Immature natural killer cell (primary cell): ENCODE measurements around the gene NUP205. TPM values are rescaled to one million over a fixed set of nuclear protein-coding genes. Genes with fewer than 3 reads are reported as not detected.

Experiments
- DNase-seq, 3 donors: peaks; one replicate each; pipeline ENCODE4 v3.0.0; 2022; ENCODE audit warnings: mixed read lengths in 1 of 3
- H3K27ac Mint-ChIP-seq, 6 donors: one replicate each; pipeline ENCODE4 v1.8.0; 2020; ENCODE audit warnings: mixed read lengths in 6 of 6, mild to moderate bottlenecking in 5 of 6, inconsistent platforms in 4 of 6, moderate library complexity in 3 of 6
- H3K27me3 Mint-ChIP-seq, 3 donors: one replicate each; pipeline ENCODE4 v1.8.0; 2020 to 2021; ENCODE audit warnings: low read depth in 3 of 3, mild to moderate bottlenecking in 3 of 3, mixed read lengths in 3 of 3, moderate library complexity in 3 of 3, inconsistent platforms in 1 of 3
- H3K36me3 Mint-ChIP-seq, 3 donors: one replicate each; pipeline ENCODE4 v1.8.0; 2020; ENCODE audit warnings: mixed read lengths in 3 of 3, inconsistent platforms in 2 of 3, mild to moderate bottlenecking in 2 of 3
- H3K4me1 Mint-ChIP-seq, 2 donors: one replicate each; pipeline ENCODE4 v1.8.0; 2020; ENCODE audit warnings: inconsistent platforms in 2 of 2, mild to moderate bottlenecking in 2 of 2, mixed read lengths in 2 of 2, moderate library complexity in 1 of 2
- H3K4me3 Mint-ChIP-seq, 5 donors: one replicate each; pipeline ENCODE4 v1.8.0; 2020; ENCODE audit warnings: mild to moderate bottlenecking in 5 of 5, mixed read lengths in 5 of 5, inconsistent platforms in 3 of 5, moderate library complexity in 3 of 5
- H3K9me3 Mint-ChIP-seq, 6 donors: one replicate each; pipeline ENCODE4 v1.8.0; 2020; ENCODE audit warnings: mild to moderate bottlenecking in 6 of 6, mixed read lengths in 6 of 6, inconsistent platforms in 4 of 6, moderate library complexity in 3 of 6
- polyA plus RNA-seq, 3 donors: library from polyadenylated mRNA; unstranded; fragments of 300-500 nt; fragmentation: Illumina TruSeq; gene quantifications; one replicate each; pipeline ENCODE4 v1.2.3, GENCODE V29; 2021

The NUP205 gene
- polyA plus RNA-seq, 3 donors from 2014 or later = 7.3 to 29.7 (median 15.5) TPM

DNA sequence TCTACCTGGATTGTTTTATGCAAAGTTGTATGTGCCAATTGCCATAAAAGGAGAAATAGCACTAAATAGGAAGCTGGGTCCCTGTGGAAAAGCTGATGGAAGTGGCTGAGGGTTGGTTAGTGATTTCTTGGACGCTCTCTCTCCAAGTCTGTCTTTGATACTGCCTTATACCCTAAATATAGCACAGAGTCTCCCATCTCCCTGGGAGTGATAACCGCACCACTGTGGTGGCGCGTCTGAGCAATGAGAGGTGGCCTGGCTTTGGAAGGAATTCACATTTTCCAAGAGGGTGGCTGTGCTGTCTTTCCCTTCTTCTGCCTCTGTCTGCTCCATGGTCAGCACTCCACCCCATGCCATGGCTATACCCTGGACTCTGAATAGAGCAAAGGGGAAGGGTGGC is 135.8 kb downstream of the NUP205 start:
- H3K36me3 Mint-ChIP-seq = peaks cover 2 to 32% (median 24%) of the 10 kb centered on the region in 3 donors
- no peak overlapping the region for H3K27ac Mint-ChIP-seq
- no peak overlapping the region for H3K4me3 Mint-ChIP-seq
- no peaks in the 10 kb centered on the region for H3K9me3 Mint-ChIP-seq
- DNase-seq = no peak
- H3K27me3 Mint-ChIP-seq = peaks cover 0 to 2% (median 0%) of the 10 kb centered on the region in 3 donors
- no peaks in the 10 kb centered on the region for H3K4me1 Mint-ChIP-seq

DNA sequence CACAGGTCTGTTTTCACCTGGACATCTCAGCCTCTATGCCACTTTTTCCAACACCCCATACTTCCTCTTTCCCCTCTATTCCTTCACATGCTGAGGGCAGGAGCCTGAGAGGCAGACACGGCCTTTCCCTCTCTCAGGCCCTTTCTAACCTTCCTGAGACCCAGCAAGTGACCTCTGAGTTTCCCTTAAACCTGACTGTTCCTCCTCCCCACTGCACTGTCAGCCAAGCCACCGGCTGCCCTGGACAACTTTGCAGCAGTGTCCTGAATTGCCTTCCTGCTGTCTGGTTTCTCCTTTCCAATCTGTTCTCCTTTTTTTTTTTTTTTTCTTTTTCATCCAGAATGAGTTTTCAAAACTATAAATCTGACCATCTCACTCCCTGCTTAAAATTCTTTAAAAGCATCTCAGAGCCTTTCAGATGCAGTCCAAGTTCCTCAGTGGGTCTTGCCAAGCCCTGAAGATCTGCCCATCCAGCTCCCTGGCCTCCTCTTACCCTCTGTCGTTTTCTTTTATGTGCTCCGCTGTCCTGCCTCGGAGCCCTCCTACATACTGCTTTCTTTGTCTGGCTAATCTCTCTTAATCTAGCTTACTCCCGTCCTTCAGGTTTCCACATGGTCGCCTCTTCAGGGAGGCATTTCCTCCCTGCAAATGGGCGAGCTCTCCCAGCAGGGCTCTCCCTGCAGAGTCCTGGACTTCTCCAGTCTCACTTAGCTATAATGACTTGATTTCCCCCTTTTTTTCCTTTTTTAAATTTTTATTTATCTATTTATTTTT is 139.7 kb downstream of the NUP205 start:
- DNase-seq = no peak
- peaks cover 0 to 2% (median 0%) of the 10 kb centered on the region in 3 donors for H3K27me3 Mint-ChIP-seq
- no peaks in the 10 kb centered on the region for H3K9me3 Mint-ChIP-seq
- H3K4me1 Mint-ChIP-seq = no peaks in the 10 kb centered on the region
- H3K27ac Mint-ChIP-seq = no peak overlapping the region
- H3K4me3 Mint-ChIP-seq = no peak overlapping the region
- peaks cover 8 to 34% (median 33%) of the 10 kb centered on the region in 3 donors for H3K36me3 Mint-ChIP-seq

Other genes starting within 250 kb of the NUP205 start
- gene CNOT4, start 47.8 kb upstream of the NUP205 start, polyA plus RNA-seq = 10 to 100 TPM in 2 of 3 donors, 1 to 10 TPM in 1; 8.9 to 17.1 (median 10.8) TPM
- 10 to 100 TPM; 67.5 to 92.1 (median 74.8) TPM for gene STMP1, start 104.6 kb downstream of the NUP205 start, polyA plus RNA-seq
- gene SLC13A4, start 170.3 kb downstream of the NUP205 start, polyA plus RNA-seq = not detected
- gene FAM180A, start 190.9 kb downstream of the NUP205 start, polyA plus RNA-seq = not detected